CD14-positive monocyte (primary cell): Measurements from ENCODE around the gene CEACAM1. TPM values are rescaled to one million over a fixed set of nuclear protein-coding genes. Genes with fewer than 3 reads are reported as not detected.

ENCODE experiments used
- DNase-seq, 3 donors: peaks; one replicate each; pipeline ENCODE4 v3.0.0-alpha.2; 2011 to 2022
- H2AFZ ChIP-seq: 2 replicates; pipeline ENCODE4 v1.6.0; 2012; ENCODE audit warnings: mild to moderate bottlenecking, low read depth, low read length, inconsistent platforms; ENCODE audit not compliant: insufficient read depth, poor library complexity, severe bottlenecking
- H3K27ac ChIP-seq, 2 donors: 1 replicate in 1 of 2; 2 replicates in 1 of 2; pipeline ENCODE4 v1.5.1; 2012 to 2013; ENCODE audit warnings: low read length in 2 of 2, control low read depth in 1 of 2, inconsistent platforms in 1 of 2, low read depth in 1 of 2, mild to moderate bottlenecking in 1 of 2
- H3K27me3 ChIP-seq, 2 donors: one replicate each; pipeline versions ENCODE4 v1.6.0 to v1.6.1; 2011 to 2013; ENCODE audit warnings: low read length in 2 of 2; ENCODE audit not compliant: control insufficient read depth in 2 of 2, insufficient read depth in 2 of 2
- H3K36me3 ChIP-seq, 2 donors: replicated peaks in 1 of 2; 1 replicate in 1 of 2; 2 replicates in 1 of 2; pipeline versions ENCODE4 v1.5.1 to v1.6.1; 2012 to 2013; ENCODE audit warnings: low read length in 2 of 2, control low read depth in 1 of 2, inconsistent platforms in 1 of 2, mild to moderate bottlenecking in 1 of 2; ENCODE audit not compliant: insufficient read depth in 2 of 2, control insufficient read depth in 1 of 2
- H3K4me1 ChIP-seq, 2 donors: 1 replicate in 1 of 2; 2 replicates in 1 of 2; pipeline versions ENCODE4 v1.5.1 to v1.6.1; 2012 to 2013; ENCODE audit warnings: low read length in 2 of 2, control low read depth in 1 of 2, inconsistent platforms in 1 of 2, mild to moderate bottlenecking in 1 of 2, moderate library complexity in 1 of 2; ENCODE audit not compliant: insufficient read depth in 2 of 2, control insufficient read depth in 1 of 2
- H3K4me2 ChIP-seq: replicated peaks from 2 replicates; pipeline ENCODE3; 2012; ENCODE audit warnings: low read length, moderate library complexity, mild to moderate bottlenecking; ENCODE audit not compliant: poor library complexity, severe bottlenecking; ENCODE audit errors: extremely low read depth
- H3K4me3 ChIP-seq, 3 experiments: fragments of 200-600 bp in 1 of 3; sonication (generic) in 1 of 3; replicated peaks in 1 of 3; 1 replicate in 2 of 3; 2 replicates in 1 of 3; pipeline ENCODE4 v1.5.1; 2011 to 2013; ENCODE audit warnings: low read length in 3 of 3, mild to moderate bottlenecking in 3 of 3, control low read depth in 2 of 3, low read depth in 2 of 3, inconsistent platforms in 1 of 3, moderate library complexity in 1 of 3
- H3K79me2 ChIP-seq: 2 replicates; pipeline ENCODE4 v1.6.0; 2012; ENCODE audit warnings: mild to moderate bottlenecking, control low read depth, inconsistent platforms, low read length, moderate library complexity; ENCODE audit not compliant: insufficient read depth
- H3K9ac ChIP-seq: 2 replicates; pipeline ENCODE4 v1.6.0; 2017; ENCODE audit warnings: low read length, mild to moderate bottlenecking; ENCODE audit not compliant: insufficient read depth, poor library complexity, severe bottlenecking
- H3K9me3 ChIP-seq, 2 donors: replicated peaks in 1 of 2; 1 replicate in 1 of 2; 2 replicates in 1 of 2; pipeline versions ENCODE4 v1.5.1 to v1.6.1; 2012 to 2013; ENCODE audit warnings: low read length in 2 of 2, control low read depth in 1 of 2; ENCODE audit not compliant: control insufficient read depth in 1 of 2, insufficient read depth in 1 of 2
- H4K20me1 ChIP-seq: 2 replicates; pipeline ENCODE4 v1.6.0; 2012; ENCODE audit warnings: mild to moderate bottlenecking, low read length, control low read depth, moderate library complexity; ENCODE audit not compliant: insufficient read depth
- H3K27ac Mint-ChIP-seq, 7 donors: one replicate each; pipeline ENCODE4 v1.8.0; 2020; ENCODE audit warnings: mild to moderate bottlenecking in 7 of 7, mixed read lengths in 7 of 7, moderate library complexity in 6 of 7, inconsistent platforms in 2 of 7
- H3K27me3 Mint-ChIP-seq, 3 donors: one replicate each; pipeline ENCODE4 v1.8.0; 2021 to 2022; ENCODE audit warnings: low read depth in 3 of 3, mild to moderate bottlenecking in 3 of 3, mixed read lengths in 3 of 3, moderate library complexity in 3 of 3, inconsistent platforms in 1 of 3
- H3K36me3 Mint-ChIP-seq, 2 donors: one replicate each; pipeline ENCODE4 v1.8.0; 2020; ENCODE audit warnings: mixed read lengths in 2 of 2, inconsistent platforms in 1 of 2, mild to moderate bottlenecking in 1 of 2
- H3K4me1 Mint-ChIP-seq: one replicate; pipeline ENCODE4 v1.8.0; 2020; ENCODE audit warnings: mild to moderate bottlenecking, mixed read lengths
- H3K4me3 Mint-ChIP-seq, 2 donors: one replicate each; pipeline ENCODE4 v1.8.0; 2020; ENCODE audit warnings: mild to moderate bottlenecking in 2 of 2, mixed read lengths in 2 of 2, moderate library complexity in 1 of 2
- H3K9me3 Mint-ChIP-seq, 7 donors: one replicate each; pipeline ENCODE4 v1.8.0; 2020 to 2022; ENCODE audit warnings: mixed read lengths in 7 of 7, mild to moderate bottlenecking in 6 of 7, moderate library complexity in 6 of 7, inconsistent platforms in 2 of 7
- WGBS: methylation state at CpG from one replicate; pipeline ENCODE4 v1.1.5; 2013; ENCODE audit warnings: missing lambda C conversion rate; ENCODE audit not compliant: insufficient coverage; 5-methylcytosine and 5-hydroxymethylcytosine counted together
- intact Hi-C, 2 donors: fragments of 100-400 bp; cut with micrococcal nuclease; formaldehyde crosslinking; loops; one replicate each; pipeline versions ENCODE4 v1.15.0 to v1.15.1; 2023
- polyA plus RNA-seq, 3 donors: library from polyadenylated mRNA; depleted of rRNA in 1 of 3; unstranded in 2 of 3; stranded (reverse) in 1 of 3; fragments of 300-500 nt in 2 of 3; fragments of >200 nt in 1 of 3; fragmentation: Illumina TruSeq in 2 of 3; gene quantifications; 1 replicate in 2 of 3; 2 replicates in 1 of 3; pipeline ENCODE4 v1.2.3, GENCODE V29; 2012 to 2021
- TF ChIP-seq, protein P1 (sequence below): fragments of 200-600 bp; IDR thresholded peaks from one replicate; pipeline ENCODE4 v1.8.0; 2022; ENCODE audit warnings: antibody characterized with exemption, mild to moderate bottlenecking

CEACAM1 gene
- polyA plus RNA-seq, 3 donors = 0.09 to 0.40 (median 0.22) TPM

GRCh38 chr19:42512130-42512636 is 16.1 kb downstream of the CEACAM1 start:
- Mint-ChIP-seq H3K4me3 (no peak overlapping the region), H3K36me3 (no peaks in the 10 kb centered on the region), H3K4me1 (peaks cover 3% of the 10 kb centered on the region), H3K9me3 (peaks cover 0 to 3% (median 0%) of the 10 kb centered on the region in 7 donors), H3K27ac (no peak overlapping the region), H3K27me3 (peaks cover 0 to 8% (median 5%) of the 10 kb centered on the region in 3 donors)
- no CpG with 5 or more reads among the region's 5 CpGs for whole genome bisulfite sequencing
- intact Hi-C loops = no loop called here
- Histone ChIP-seq H2AFZ (no peak overlapping the region), H3K79me2 (no peaks in the 10 kb centered on the region), H3K4me2 (no peak overlapping the region), H3K4me1 (no peaks in the 10 kb centered on the region), H3K36me3 (no peaks in the 10 kb centered on the region), H3K4me3 (no peak overlapping the region), H4K20me1 (no peaks in the 10 kb centered on the region), H3K27ac (no peak overlapping the region), H3K9me3 (no peaks in the 10 kb centered on the region), H3K27me3 (no peaks in the 10 kb centered on the region), H3K9ac (no peak overlapping the region)
- TF ChIP-seq, protein P1, sequence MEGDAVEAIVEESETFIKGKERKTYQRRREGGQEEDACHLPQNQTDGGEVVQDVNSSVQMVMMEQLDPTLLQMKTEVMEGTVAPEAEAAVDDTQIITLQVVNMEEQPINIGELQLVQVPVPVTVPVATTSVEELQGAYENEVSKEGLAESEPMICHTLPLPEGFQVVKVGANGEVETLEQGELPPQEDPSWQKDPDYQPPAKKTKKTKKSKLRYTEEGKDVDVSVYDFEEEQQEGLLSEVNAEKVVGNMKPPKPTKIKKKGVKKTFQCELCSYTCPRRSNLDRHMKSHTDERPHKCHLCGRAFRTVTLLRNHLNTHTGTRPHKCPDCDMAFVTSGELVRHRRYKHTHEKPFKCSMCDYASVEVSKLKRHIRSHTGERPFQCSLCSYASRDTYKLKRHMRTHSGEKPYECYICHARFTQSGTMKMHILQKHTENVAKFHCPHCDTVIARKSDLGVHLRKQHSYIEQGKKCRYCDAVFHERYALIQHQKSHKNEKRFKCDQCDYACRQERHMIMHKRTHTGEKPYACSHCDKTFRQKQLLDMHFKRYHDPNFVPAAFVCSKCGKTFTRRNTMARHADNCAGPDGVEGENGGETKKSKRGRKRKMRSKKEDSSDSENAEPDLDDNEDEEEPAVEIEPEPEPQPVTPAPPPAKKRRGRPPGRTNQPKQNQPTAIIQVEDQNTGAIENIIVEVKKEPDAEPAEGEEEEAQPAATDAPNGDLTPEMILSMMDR = no peak
- no peak for DNase-seq

- Mint-ChIP-seq H3K4me1 (peaks cover 3% of the 10 kb centered on the region), H3K27ac (no peak overlapping the region), H3K36me3 (no peaks in the 10 kb centered on the region), H3K4me3 (no peak overlapping the region), H3K27me3 (peaks cover 0 to 5% (median 4%) of the 10 kb centered on the region in 3 donors), H3K9me3 (no peaks in the 10 kb centered on the region)
- Histone ChIP-seq H3K27ac (no peak overlapping the region), H3K36me3 (no peaks in the 10 kb centered on the region), H2AFZ (no peak overlapping the region), H3K4me3 (no peak overlapping the region), H3K4me2 (no peak overlapping the region), H3K9me3 (no peaks in the 10 kb centered on the region), H3K79me2 (no peaks in the 10 kb centered on the region), H3K9ac (no peak overlapping the region), H3K4me1 (no peaks in the 10 kb centered on the region), H4K20me1 (no peaks in the 10 kb centered on the region), H3K27me3 (no peaks in the 10 kb centered on the region)
- WGBS = 100% methylated on average over 1 of the region's 4 CpGs
- intact Hi-C loops = no loop called here
- TF ChIP-seq, protein P1 = no peak
- no peak for DNase-seq
Observed at GRCh38 chr19:42511340-42511739, 16.9 kb downstream of the CEACAM1 start.
